HepG2 (cell line): Measurements from ENCODE around the gene SMCO4. TPM values are rescaled to one million over a fixed set of nuclear protein-coding genes. Genes with fewer than 3 reads are reported as not detected.

ENCODE experiments used
- BATF2 ChIP-seq: sonication (generic); formaldehyde crosslinking; IDR thresholded peaks from 2 replicates; pipeline ENCODE4 v1.8.0; 2022; ENCODE audit warnings: mild to moderate bottlenecking, missing genetic modification reagents, moderate library complexity
- DR1 ChIP-seq: sonication (generic); formaldehyde crosslinking; IDR thresholded peaks from 2 replicates; pipeline ENCODE4 v1.8.0; 2021; ENCODE audit warnings: mild to moderate bottlenecking, missing genetic modification reagents, inconsistent platforms
- KIAA2018 ChIP-seq: sonication (generic); formaldehyde crosslinking; IDR thresholded peaks from 2 replicates; pipeline ENCODE4 v1.5.0; 2020; ENCODE audit warnings: mild to moderate bottlenecking, missing genetic modification reagents, borderline replicate concordance
- NPAS2 ChIP-seq: sonication (generic); formaldehyde crosslinking; IDR thresholded peaks from 2 replicates; pipeline ENCODE4 v1.8.0; 2022; ENCODE audit warnings: mild to moderate bottlenecking, missing genetic modification reagents, borderline replicate concordance
- NR2F6 ChIP-seq, 2 experiments: IDR thresholded peaks; 2 replicates each; pipeline ENCODE4 v1.6.1; 2016; ENCODE audit warnings: antibody characterized with exemption in 1 of 2, mild to moderate bottlenecking in 1 of 2
- PITX1 ChIP-seq: sonication (generic); formaldehyde crosslinking; IDR thresholded peaks from 2 replicates; pipeline ENCODE4 v1.5.1; 2020; ENCODE audit warnings: mild to moderate bottlenecking, missing genetic modification reagents
- RXRB ChIP-seq: IDR thresholded peaks from 2 replicates; pipeline ENCODE4 v1.6.1; 2016; ENCODE audit warnings: borderline replicate concordance, missing genetic modification reagents, missing compliant biosample characterization
- THAP11 ChIP-seq: IDR thresholded peaks from 2 replicates; pipeline ENCODE4 v1.6.1; 2016; ENCODE audit warnings: missing biosample characterization, missing genetic modification reagents
- TOPORS ChIP-seq: sonication (generic); formaldehyde crosslinking; IDR thresholded peaks from 2 replicates; pipeline ENCODE4 v1.8.0; 2023; ENCODE audit warnings: mild to moderate bottlenecking, missing genetic modification reagents
- ZBTB3 ChIP-seq: sonication (generic); formaldehyde crosslinking; IDR thresholded peaks from 2 replicates; pipeline ENCODE4 v1.4.0; 2020; ENCODE audit warnings: low read depth, mild to moderate bottlenecking, moderate library complexity, missing genetic modification reagents, borderline replicate concordance
- ZNF17 ChIP-seq: sonication (generic); formaldehyde crosslinking; IDR thresholded peaks from 2 replicates; pipeline ENCODE4 v1.5.0; 2020; ENCODE audit warnings: mild to moderate bottlenecking, missing genetic modification reagents
- ZNF281 ChIP-seq: sonication (generic); formaldehyde crosslinking; IDR thresholded peaks from 2 replicates; pipeline ENCODE4 v1.4.0; 2020; ENCODE audit warnings: missing genetic modification reagents, borderline replicate concordance
- ZNF550 ChIP-seq: sonication (generic); formaldehyde crosslinking; IDR thresholded peaks from 2 replicates; pipeline ENCODE4 v1.4.0; 2020; ENCODE audit warnings: mild to moderate bottlenecking, missing genetic modification reagents, borderline replicate concordance
- ZNF777 ChIP-seq: sonication (generic); formaldehyde crosslinking; IDR thresholded peaks from 2 replicates; pipeline ENCODE4 v1.4.0; 2020; ENCODE audit warnings: missing genetic modification reagents
- ZNF816 ChIP-seq: sonication (generic); formaldehyde crosslinking; IDR thresholded peaks from 2 replicates; pipeline ENCODE4 v1.8.0; 2022; ENCODE audit warnings: missing genetic modification reagents, mild to moderate bottlenecking, borderline replicate concordance
- polyA plus RNA-seq, 8 experiments: library from polyadenylated mRNA; depleted of rRNA in 3 of 8; stranded (reverse) in 7 of 8; unstranded in 1 of 8; fragments of >200 nt; fragmentation: Illumina TruSeq in 4 of 8; extraction: Trizol in 4 of 8; gene quantifications; 2 replicates each; pipeline versions ENCODE4 v1.2.1 to v1.2.3, GENCODE V29; 2011 to 2016; ENCODE audit warnings: low read depth in 4 of 8, missing spikeins in 1 of 8, mixed read lengths in 1 of 8; ENCODE audit not compliant: insufficient read depth in 1 of 8
- total RNA-seq, 5 experiments: library from RNA; depleted of rRNA; stranded (reverse); fragments of >200 nt; fragmentation: Illumina TruSeq; extraction: Trizol; gene quantifications; 2 replicates each; pipeline ENCODE4 v1.2.3, GENCODE V29; 2016; ENCODE audit warnings: low read depth in 1 of 5

Gene SMCO4
- total and polyA plus RNA-seq, 2 of the 13 experiments (the other 11 are each of a cell fraction or from before 2014, with no cell fraction given), result 10.6 to 28.5 TPM

- TF ChIP-seq PITX1 (CRISPR knock-in tag), result peak; percentile 47
- TF ChIP-seq ZBTB3 (CRISPR knock-in tag), result no peak
- TF ChIP-seq ZNF816 (CRISPR knock-in tag), result no peak
- no peak for TF ChIP-seq KIAA2018 (CRISPR knock-in tag)
- no peak for TF ChIP-seq TOPORS
- TF ChIP-seq RXRB (CRISPR knock-in tag), result 0 out of 2 replicates have a peak, but pooled peaks have one; percentile 20
- TF ChIP-seq NPAS2 (CRISPR knock-in tag), result no peak
- TF ChIP-seq DR1, result peak; percentile 39; the same call in 1 of the 2 replicates
- peak; percentile 40; the same call in 1 of the 2 replicates for TF ChIP-seq THAP11 (CRISPR knock-in tag)
- TF ChIP-seq NR2F6 (IDR thresholded peaks at IDR 0.05), result peak; percentile 88
- peak; percentile 86 for TF ChIP-seq NR2F6 (CRISPR knock-in tag; IDR thresholded peaks at IDR 0.05)
- TF ChIP-seq ZNF281, result peak; percentile 67
- TF ChIP-seq ZNF17 (CRISPR knock-in tag), result no peak
- no peak for TF ChIP-seq ZNF550 (CRISPR knock-in tag)
- no peak for TF ChIP-seq BATF2 (CRISPR knock-in tag)
- no peak for TF ChIP-seq ZNF777
These were observed 49.8 kb downstream of the SMCO4 start (continued) for GRCh38 chr11:93493252-93493897.
